ENCODE measurements around the gene RAD51B.
A peak's percentile ranks its signal among the peaks of the same experiment; 100 is the strongest.
"Not testable (repeated sequence)": the region's sequence is repeated elsewhere in the genome, so short reads cannot be mapped to it uniquely, and the experiment has no call there.

RAD51B gene

DNA sequence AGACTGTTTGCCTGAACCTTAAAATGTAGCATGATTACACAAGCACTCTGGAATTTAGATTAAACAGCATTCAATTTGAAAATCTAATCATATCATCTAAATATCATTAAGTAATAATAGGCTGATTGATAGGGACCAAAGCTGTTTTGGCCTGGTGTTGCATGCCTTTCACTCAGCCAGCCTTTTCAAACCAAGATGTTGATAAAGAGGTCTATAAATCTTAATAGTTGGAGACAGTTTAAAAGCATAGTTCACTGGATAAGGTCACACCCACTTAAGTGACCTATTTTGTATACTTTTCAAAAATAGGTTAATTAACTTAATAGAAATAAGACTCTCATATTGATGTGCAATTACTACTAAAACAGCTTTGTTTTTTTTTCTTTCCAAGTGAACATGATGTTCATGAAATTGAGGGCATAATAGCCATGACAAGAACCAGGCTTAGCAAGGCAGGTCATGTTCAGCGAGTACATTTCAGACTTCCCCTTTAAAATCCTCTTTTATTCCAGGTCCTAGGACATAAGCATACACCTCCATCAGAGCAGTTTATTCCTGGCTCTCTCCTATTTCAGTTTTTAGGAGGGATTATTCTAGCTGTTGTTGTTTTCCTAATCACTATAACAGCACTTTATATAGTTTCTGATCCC lies 349.0 kb downstream of the RAD51B start:
- Mint-ChIP-seq H3K9me3 (no peaks in the 10 kb centered on the region), H3K36me3 (ENCODE audit: low read depth) (peaks cover 1% of the 10 kb centered on the region), H3K4me1 (ENCODE audit: low read depth) (no peaks in the 10 kb centered on the region), H3K4me3 (no peak overlapping the region), H3K27ac (no peak overlapping the region), H3K27me3 (ENCODE audit: low read depth) (no peaks in the 10 kb centered on the region)

DNA sequence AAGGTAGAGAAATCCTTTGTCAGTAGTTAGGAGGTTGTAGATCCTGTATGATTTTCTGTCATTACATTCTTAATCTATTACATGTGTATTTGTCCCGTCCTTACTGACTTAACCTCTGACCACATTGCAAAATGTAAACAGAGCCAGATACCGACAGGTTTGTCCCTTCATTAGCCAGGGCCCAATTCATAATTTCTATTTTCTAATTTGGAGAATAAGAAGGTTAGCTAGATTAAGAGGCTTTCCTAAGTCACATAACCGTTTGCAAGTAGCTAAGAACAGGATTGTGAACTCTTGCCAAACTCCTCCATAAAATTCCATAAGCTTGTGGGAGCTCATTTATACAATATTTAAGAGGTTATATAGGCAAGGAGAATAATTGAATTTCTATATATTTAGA lies 352.6 kb downstream of the RAD51B start:
- H3K4me3 Mint-ChIP-seq: no peak overlapping the region

DNA sequence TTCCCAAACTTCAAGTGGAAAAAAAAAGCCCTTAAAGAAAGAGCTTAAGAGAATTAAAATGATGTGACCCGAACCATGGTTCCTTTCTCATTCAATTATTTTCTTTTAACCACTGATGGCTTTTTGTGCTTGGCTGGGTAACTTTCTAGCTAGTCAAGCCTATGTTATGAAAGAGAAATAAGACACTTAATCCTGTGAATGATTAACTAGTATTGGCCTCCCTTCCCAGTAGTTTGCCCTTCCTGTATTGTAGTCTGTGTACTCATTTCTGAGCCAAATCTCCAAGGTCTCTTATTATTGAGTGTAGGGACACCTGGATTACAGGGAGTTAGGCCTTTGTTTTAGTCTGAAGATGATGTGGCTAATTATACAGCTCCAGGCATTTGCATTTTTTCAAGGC lies 353.0 kb downstream of the RAD51B start:
- peaks cover 1% of the 10 kb centered on the region for H3K36me3 Mint-ChIP-seq (ENCODE audit: low read depth)
- no peaks in the 10 kb centered on the region for H3K9me3 Mint-ChIP-seq
- H3K4me3 Mint-ChIP-seq: no peak overlapping the region
- H3K27me3 Mint-ChIP-seq (ENCODE audit: low read depth): peaks cover 4% of the 10 kb centered on the region
- no peak overlapping the region for H3K27ac Mint-ChIP-seq
- no peaks in the 10 kb centered on the region for H3K4me1 Mint-ChIP-seq (ENCODE audit: low read depth)

More for the DNA sequence above, 352.6 kb downstream of the RAD51B start:
- Mint-ChIP-seq H3K9me3 (no peaks in the 10 kb centered on the region), H3K27ac (no peak overlapping the region), H3K36me3 (ENCODE audit: low read depth) (peaks cover 1% of the 10 kb centered on the region), H3K27me3 (ENCODE audit: low read depth) (peaks cover 4% of the 10 kb centered on the region), H3K4me1 (ENCODE audit: low read depth) (no peaks in the 10 kb centered on the region)

- H3K27me3 Mint-ChIP-seq (ENCODE audit: low read depth): peaks cover 4% of the 10 kb centered on the region
- peaks cover 1% of the 10 kb centered on the region for H3K36me3 Mint-ChIP-seq (ENCODE audit: low read depth)
- no peaks in the 10 kb centered on the region for H3K4me1 Mint-ChIP-seq (ENCODE audit: low read depth)
- no peaks in the 10 kb centered on the region for H3K9me3 Mint-ChIP-seq
- no peak overlapping the region for H3K27ac Mint-ChIP-seq
- H3K4me3 Mint-ChIP-seq: no peak overlapping the region
Measured at GRCh38 chr14:68173227-68173972, 353.8 kb downstream of the RAD51B start.

DNA sequence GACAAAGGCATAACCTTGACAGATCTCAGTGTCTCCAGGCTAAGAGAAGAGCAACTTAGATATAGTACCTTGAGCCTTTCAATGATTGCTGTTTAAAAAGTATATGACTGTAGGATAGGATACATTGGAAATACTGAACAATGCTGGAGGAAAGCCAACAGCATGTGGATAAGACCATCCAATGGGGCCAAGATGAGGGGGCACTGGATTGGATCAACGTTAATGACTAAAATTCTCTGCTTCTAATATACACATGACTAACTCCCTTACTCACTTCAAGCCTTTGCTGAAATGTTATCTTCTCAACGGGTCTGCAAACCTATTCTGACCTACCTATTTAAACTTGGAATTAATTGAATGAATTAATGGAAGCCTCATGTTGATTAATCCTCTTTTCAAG lies 354.9 kb downstream of the RAD51B start:
- H3K9me3 Mint-ChIP-seq: no peaks in the 10 kb centered on the region
- H3K27me3 Mint-ChIP-seq (ENCODE audit: low read depth): peaks cover 4% of the 10 kb centered on the region
- no peak overlapping the region for H3K4me3 Mint-ChIP-seq
- H3K36me3 Mint-ChIP-seq (ENCODE audit: low read depth): peaks cover 1% of the 10 kb centered on the region
- no peak overlapping the region for H3K27ac Mint-ChIP-seq
- H3K4me1 Mint-ChIP-seq (ENCODE audit: low read depth): no peaks in the 10 kb centered on the region

GRCh38 chr14:68176687-68177086 lies 357.1 kb downstream of the RAD51B start:
- no peaks in the 10 kb centered on the region for H3K9me3 Mint-ChIP-seq
- H3K27me3 Mint-ChIP-seq (ENCODE audit: low read depth): peaks cover 4% of the 10 kb centered on the region
- no peak overlapping the region for H3K4me3 Mint-ChIP-seq
- H3K27ac Mint-ChIP-seq: no peak overlapping the region
- peaks cover 1% of the 10 kb centered on the region for H3K36me3 Mint-ChIP-seq (ENCODE audit: low read depth)
- peaks cover 3% of the 10 kb centered on the region for H3K4me1 Mint-ChIP-seq (ENCODE audit: low read depth)

GRCh38 chr14:68177728-68178127 lies 358.1 kb downstream of the RAD51B start:
- no peaks in the 10 kb centered on the region for H3K36me3 Mint-ChIP-seq (ENCODE audit: low read depth)
- no peaks in the 10 kb centered on the region for H3K9me3 Mint-ChIP-seq
- H3K27me3 Mint-ChIP-seq (ENCODE audit: low read depth): peaks cover 4% of the 10 kb centered on the region
- no peak overlapping the region for H3K27ac Mint-ChIP-seq
- peaks cover 14% of the 10 kb centered on the region for H3K4me1 Mint-ChIP-seq (ENCODE audit: low read depth)
- no peak overlapping the region for H3K4me3 Mint-ChIP-seq

DNA sequence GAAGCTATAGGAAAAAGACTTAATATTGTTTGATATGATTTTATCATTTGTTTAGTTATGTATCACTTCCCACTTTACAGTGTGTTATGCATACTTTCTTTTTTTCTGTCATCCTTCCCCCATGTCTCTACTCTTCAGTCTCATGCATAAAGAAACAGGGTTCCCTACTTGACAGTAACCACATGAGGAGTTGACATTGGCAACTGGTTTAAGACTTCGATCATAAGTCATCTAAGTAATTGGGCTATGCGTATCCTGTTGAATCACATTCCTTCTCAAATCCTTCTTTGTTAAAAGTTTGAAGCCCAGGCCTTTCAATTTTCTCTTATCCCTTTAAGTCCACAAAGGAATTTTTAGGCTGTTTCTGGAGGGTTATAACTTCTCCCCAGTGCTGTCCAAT lies 358.7 kb downstream of the RAD51B start:
- Mint-ChIP-seq H3K4me1 (ENCODE audit: low read depth) (peaks cover 19% of the 10 kb centered on the region), H3K4me3 (no peak overlapping the region), H3K9me3 (no peaks in the 10 kb centered on the region), H3K27me3 (ENCODE audit: low read depth) (peaks cover 4% of the 10 kb centered on the region), H3K27ac (no peak overlapping the region), H3K36me3 (ENCODE audit: low read depth) (peaks cover 1% of the 10 kb centered on the region)

DNA sequence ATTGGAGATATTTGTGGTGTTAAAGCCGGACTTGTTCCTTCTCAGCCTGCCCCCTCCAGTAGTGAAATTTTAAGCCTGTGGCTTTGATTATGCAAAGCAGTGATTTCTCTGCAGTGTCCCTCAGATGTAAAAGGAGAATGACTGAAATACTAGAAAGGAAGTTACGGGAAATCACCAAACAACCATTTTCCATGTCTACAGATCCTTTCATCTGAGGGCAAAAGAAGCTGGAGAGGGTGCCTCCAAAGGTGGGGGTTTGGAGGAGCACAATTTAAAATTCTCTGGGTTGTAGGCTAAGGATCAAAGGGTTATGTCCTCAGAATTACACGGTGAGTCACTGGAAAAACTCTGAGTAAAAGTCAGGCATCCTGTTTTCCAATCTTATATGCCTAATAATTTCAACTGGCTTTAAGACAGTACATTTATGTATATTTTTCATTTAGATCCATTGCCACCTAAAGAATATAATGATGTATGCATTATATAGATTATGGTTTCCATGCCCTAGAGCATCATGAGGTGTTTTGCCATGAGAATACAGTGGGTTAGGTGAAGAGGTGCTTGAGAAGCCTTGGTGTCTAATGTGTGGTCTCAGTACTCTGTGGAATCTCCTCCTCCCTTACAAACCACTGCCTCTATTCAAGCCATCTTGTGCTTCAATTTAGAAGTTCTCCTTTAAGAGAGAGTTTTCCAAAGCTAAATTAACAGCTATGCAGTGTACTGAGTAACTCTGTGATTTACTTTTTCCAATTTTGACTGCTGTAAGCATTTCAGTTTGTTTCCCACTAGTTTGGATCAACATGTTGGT lies 362.1 kb downstream of the RAD51B start:
- H3K4me3 Mint-ChIP-seq: no peak overlapping the region
- H3K36me3 Mint-ChIP-seq (ENCODE audit: low read depth): peaks cover 1% of the 10 kb centered on the region
- no peak overlapping the region for H3K27ac Mint-ChIP-seq
- H3K27me3 Mint-ChIP-seq (ENCODE audit: low read depth): no peaks in the 10 kb centered on the region
- no peaks in the 10 kb centered on the region for H3K9me3 Mint-ChIP-seq
- peaks cover 21% of the 10 kb centered on the region for H3K4me1 Mint-ChIP-seq (ENCODE audit: low read depth)

DNA sequence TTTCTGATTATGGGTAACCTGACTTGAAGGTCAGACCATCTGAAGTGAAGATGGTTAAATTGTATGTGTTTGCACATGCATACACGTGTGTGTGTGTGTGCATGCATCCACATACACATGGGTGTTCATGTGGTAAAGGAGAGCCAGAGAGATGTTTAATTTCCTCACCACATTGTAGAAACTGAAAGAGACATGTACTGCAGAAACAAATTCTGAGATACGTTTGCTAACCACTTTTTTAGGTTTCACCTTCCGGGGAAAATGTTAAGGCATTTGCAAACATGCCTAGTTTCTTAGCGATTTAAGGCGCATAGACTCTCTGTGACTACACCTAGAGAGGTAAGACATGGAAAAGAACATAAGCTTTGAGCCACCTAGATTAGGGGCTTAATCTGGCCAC lies 362.9 kb downstream of the RAD51B start:
- Mint-ChIP-seq H3K4me3 (peak overlapping the region; percentile 53), H3K4me1 (ENCODE audit: low read depth) (peaks cover 21% of the 10 kb centered on the region), H3K9me3 (no peaks in the 10 kb centered on the region), H3K36me3 (ENCODE audit: low read depth) (peaks cover 1% of the 10 kb centered on the region), H3K27me3 (ENCODE audit: low read depth) (no peaks in the 10 kb centered on the region), H3K27ac (peak overlapping the region; percentile 82)

- not testable (repeated sequence) for H3K27ac Mint-ChIP-seq; H3K9me3 Mint-ChIP-seq; H3K27me3 Mint-ChIP-seq (ENCODE audit: low read depth); H3K36me3 Mint-ChIP-seq (ENCODE audit: low read depth); H3K4me3 Mint-ChIP-seq
- H3K4me1 Mint-ChIP-seq (ENCODE audit: low read depth): peaks cover 18% of the 10 kb centered on the region
Measured at GRCh38 chr14:68186500-68187276, 367.1 kb downstream of the RAD51B start.

- Mint-ChIP-seq H3K27ac (no peak overlapping the region), H3K4me1 (ENCODE audit: low read depth) (peaks cover 3% of the 10 kb centered on the region), H3K4me3 (no peak overlapping the region), H3K9me3 (no peaks in the 10 kb centered on the region), H3K27me3 (ENCODE audit: low read depth) (peaks cover 3% of the 10 kb centered on the region), H3K36me3 (ENCODE audit: low read depth) (no peaks in the 10 kb centered on the region)
Measured at GRCh38 chr14:68188174-68188573, 368.6 kb downstream of the RAD51B start.

GRCh38 chr14:68190032-68190431 lies 370.5 kb downstream of the RAD51B start:
- no peaks in the 10 kb centered on the region for H3K9me3 Mint-ChIP-seq
- peaks cover 3% of the 10 kb centered on the region for H3K27me3 Mint-ChIP-seq (ENCODE audit: low read depth)
- H3K27ac Mint-ChIP-seq: no peak overlapping the region
- no peaks in the 10 kb centered on the region for H3K4me1 Mint-ChIP-seq (ENCODE audit: low read depth)
- H3K4me3 Mint-ChIP-seq: no peak overlapping the region
- no peaks in the 10 kb centered on the region for H3K36me3 Mint-ChIP-seq (ENCODE audit: low read depth)

DNA sequence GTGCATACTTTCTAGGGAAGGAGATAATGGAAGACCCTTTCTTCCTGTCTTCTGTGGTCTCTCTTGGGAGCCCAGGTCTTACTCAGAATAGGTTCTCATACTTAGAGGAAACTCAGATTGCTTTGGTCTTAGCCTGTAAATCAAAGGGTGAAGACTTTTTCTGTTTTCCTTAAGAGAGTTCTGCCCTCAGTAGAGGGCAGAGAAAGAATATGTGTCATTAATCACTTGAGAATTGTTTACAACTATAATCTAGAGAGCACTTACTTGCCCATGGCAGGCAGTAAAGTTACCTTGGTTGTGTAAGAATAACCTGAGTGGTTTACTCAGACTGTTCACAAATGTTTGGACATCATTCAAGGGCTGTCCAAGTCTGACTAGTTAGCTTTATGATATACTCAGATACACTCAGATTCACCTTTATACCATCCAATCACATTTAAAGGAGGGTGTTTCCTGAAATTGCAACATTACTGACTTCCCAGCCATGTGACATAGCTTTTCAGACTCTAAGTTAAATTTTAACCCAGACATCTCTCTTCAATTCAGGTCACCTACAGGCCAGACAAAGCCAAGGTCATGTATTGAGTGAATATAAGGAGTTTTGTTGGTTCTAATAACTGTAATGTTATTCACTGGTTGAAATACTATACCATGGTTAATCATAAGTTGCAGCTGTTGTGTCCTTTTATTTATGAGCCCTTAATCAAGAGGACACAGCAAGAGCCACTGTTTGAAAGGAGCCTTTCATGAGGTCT lies 372.2 kb downstream of the RAD51B start:
- Mint-ChIP-seq H3K27ac (no peak overlapping the region), H3K9me3 (no peaks in the 10 kb centered on the region), H3K4me1 (ENCODE audit: low read depth) (no peaks in the 10 kb centered on the region), H3K27me3 (ENCODE audit: low read depth) (peaks cover 3% of the 10 kb centered on the region), H3K36me3 (ENCODE audit: low read depth) (no peaks in the 10 kb centered on the region), H3K4me3 (no peak overlapping the region)

Data from T-helper 1 cell treated with Interleukin-12 subunit alpha and Interleukin-12 subunit beta and Interleukin-4 antibody, amounts not matched to agents 30 μg/mL and 1 μg/mL, for 36 hours (primary cell).